Skin epidermis (tissue), 12 donors: Measurements from ENCODE around the gene CENPP.

Experiments used
- H3K27ac ChIP-seq, 21 experiments: fragments of 200-600 bp; sonication (generic) in 11 of 21; one replicate each; pipeline ENCODE4 v1.5.0; 2020; ENCODE audit warnings: mild to moderate bottlenecking in 3 of 21, inconsistent platforms in 2 of 21, moderate library complexity in 2 of 21
- H3K4me3 ChIP-seq, 7 experiments: fragments of 200-600 bp; sonication (generic) in 2 of 7; one replicate each; pipeline ENCODE4 v1.5.0; 2020; ENCODE audit warnings: inconsistent platforms in 2 of 7, mild to moderate bottlenecking in 2 of 7, moderate library complexity in 1 of 7

Gene CENPP

GRCh38 chr9:92600462-92601261 is 274.9 kb downstream of the CENPP start:
- peak overlapping the region in 2 of 7 experiments; percentile 1 to 35 for H3K4me3 ChIP-seq

GRCh38 chr9:92601451-92601850 is 275.7 kb downstream of the CENPP start:
- Histone ChIP-seq H3K4me3 (peak overlapping the region in 1 of 7 experiments; percentile 35), H3K27ac (peak overlapping the region in 20 of 21 experiments; percentile 22 to 89 (median 80))

More at GRCh38 chr9:92600462-92601261, 274.9 kb downstream of the CENPP start:
- H3K27ac ChIP-seq = peak overlapping the region in 20 of 21 experiments; percentile 36 to 89 (median 80)

GRCh38 chr9:92602413-92602812 is 276.7 kb downstream of the CENPP start:
- Histone ChIP-seq H3K27ac (peak overlapping the region in 16 of 21 experiments; percentile 42 to 89 (median 83)), H3K4me3 (no peak overlapping the region)

GRCh38 chr9:92603100-92603499 is 277.3 kb downstream of the CENPP start:
- no peak overlapping the region for H3K4me3 ChIP-seq
- peak overlapping the region in 14 of 21 experiments; percentile 23 to 88 (median 68) for H3K27ac ChIP-seq

GRCh38 chr9:92603990-92604389 is 278.2 kb downstream of the CENPP start:
- no peak overlapping the region for H3K4me3 ChIP-seq
- peak overlapping the region in 2 of 21 experiments; percentile 83 to 88 for H3K27ac ChIP-seq

GRCh38 chr9:92605224-92605623 is 279.5 kb downstream of the CENPP start:
- no peak overlapping the region for H3K4me3 ChIP-seq
- peak overlapping the region in 1 of 21 experiments; percentile 88 for H3K27ac ChIP-seq

GRCh38 chr9:92607088-92607487 is 281.3 kb downstream of the CENPP start:
- H3K4me3 ChIP-seq = no peak overlapping the region
- peak overlapping the region in 14 of 21 experiments; percentile 3 to 87 (median 73) for H3K27ac ChIP-seq

GRCh38 chr9:92607773-92608172 is 282.0 kb downstream of the CENPP start:
- peak overlapping the region in 19 of 21 experiments; percentile 8 to 87 (median 73) for H3K27ac ChIP-seq
- H3K4me3 ChIP-seq = no peak overlapping the region

GRCh38 chr9:92608241-92608908 is 282.6 kb downstream of the CENPP start:
- Histone ChIP-seq H3K27ac (peak overlapping the region in 20 of 21 experiments; percentile 8 to 87 (median 73)), H3K4me3 (no peak overlapping the region)

GRCh38 chr9:92608909-92609445 is 283.2 kb downstream of the CENPP start:
- Histone ChIP-seq H3K27ac (peak overlapping the region in 20 of 21 experiments; percentile 8 to 87 (median 73)), H3K4me3 (no peak overlapping the region)

- peak overlapping the region in 19 of 21 experiments; percentile 20 to 87 (median 73) for H3K27ac ChIP-seq
These were observed 285.0 kb downstream of the CENPP start for GRCh38 chr9:92610470-92611420.

GRCh38 chr9:92611621-92612285 is 286.0 kb downstream of the CENPP start:
- H3K27ac ChIP-seq = peak overlapping the region in 20 of 21 experiments; percentile 11 to 87 (median 72)
- H3K4me3 ChIP-seq = no peak overlapping the region

More at GRCh38 chr9:92610470-92611420, 285.0 kb downstream of the CENPP start:
- no peak overlapping the region for H3K4me3 ChIP-seq

GRCh38 chr9:92612292-92612691 is 286.5 kb downstream of the CENPP start:
- no peak overlapping the region for H3K4me3 ChIP-seq
- peak overlapping the region in 17 of 21 experiments; percentile 12 to 87 (median 72) for H3K27ac ChIP-seq

- Histone ChIP-seq H3K27ac (peak overlapping the region in 12 of 21 experiments; percentile 18 to 87 (median 72)), H3K4me3 (no peak overlapping the region)
These were observed 287.1 kb downstream of the CENPP start for GRCh38 chr9:92612816-92613215.

- Histone ChIP-seq H3K27ac (peak overlapping the region in 16 of 21 experiments; percentile 2 to 87 (median 64)), H3K4me3 (no peak overlapping the region)
These were observed 287.7 kb downstream of the CENPP start for GRCh38 chr9:92613268-92614122.

GRCh38 chr9:92614123-92614510 is 288.4 kb downstream of the CENPP start:
- peak overlapping the region in 14 of 21 experiments; percentile 4 to 87 (median 56) for H3K27ac ChIP-seq
- H3K4me3 ChIP-seq = no peak overlapping the region

GRCh38 chr9:92614763-92615461 is 289.2 kb downstream of the CENPP start:
- H3K4me3 ChIP-seq = no peak overlapping the region
- peak overlapping the region in 18 of 21 experiments; percentile 5 to 87 (median 63) for H3K27ac ChIP-seq
